ENCODE results near the gene FAM9A.
"Not testable (repeated sequence)": the region's sequence is repeated elsewhere in the genome, so short reads cannot be mapped to it uniquely, and the experiment has no call there.

Gene FAM9A

DNA sequence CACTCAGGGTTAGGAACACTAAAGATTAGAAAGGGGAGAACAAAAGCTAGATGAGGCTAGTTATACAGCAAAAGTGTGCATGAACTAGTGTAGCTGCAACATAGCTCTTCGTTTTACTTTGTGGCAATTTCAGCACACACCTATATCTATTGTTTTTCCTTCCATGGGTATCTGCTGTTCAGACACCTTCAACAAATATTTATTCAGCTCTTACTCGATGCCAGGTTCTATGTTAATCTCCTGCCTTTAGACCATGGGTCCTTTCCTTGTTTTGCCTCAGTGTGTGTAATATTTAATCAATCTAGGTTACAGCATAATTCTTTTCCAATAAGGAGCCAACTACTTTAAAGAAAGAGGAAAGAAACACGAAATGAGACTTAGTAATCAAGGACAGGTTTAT is 10.4 kb upstream of the FAM9A start:
- no peak overlapping the region for H3K4me3 ChIP-seq (ENCODE audit: control insufficient read depth, low read depth, low read length)
- DNase-seq (ENCODE audit: low read depth): no peak
- TF ChIP-seq, protein P1, sequence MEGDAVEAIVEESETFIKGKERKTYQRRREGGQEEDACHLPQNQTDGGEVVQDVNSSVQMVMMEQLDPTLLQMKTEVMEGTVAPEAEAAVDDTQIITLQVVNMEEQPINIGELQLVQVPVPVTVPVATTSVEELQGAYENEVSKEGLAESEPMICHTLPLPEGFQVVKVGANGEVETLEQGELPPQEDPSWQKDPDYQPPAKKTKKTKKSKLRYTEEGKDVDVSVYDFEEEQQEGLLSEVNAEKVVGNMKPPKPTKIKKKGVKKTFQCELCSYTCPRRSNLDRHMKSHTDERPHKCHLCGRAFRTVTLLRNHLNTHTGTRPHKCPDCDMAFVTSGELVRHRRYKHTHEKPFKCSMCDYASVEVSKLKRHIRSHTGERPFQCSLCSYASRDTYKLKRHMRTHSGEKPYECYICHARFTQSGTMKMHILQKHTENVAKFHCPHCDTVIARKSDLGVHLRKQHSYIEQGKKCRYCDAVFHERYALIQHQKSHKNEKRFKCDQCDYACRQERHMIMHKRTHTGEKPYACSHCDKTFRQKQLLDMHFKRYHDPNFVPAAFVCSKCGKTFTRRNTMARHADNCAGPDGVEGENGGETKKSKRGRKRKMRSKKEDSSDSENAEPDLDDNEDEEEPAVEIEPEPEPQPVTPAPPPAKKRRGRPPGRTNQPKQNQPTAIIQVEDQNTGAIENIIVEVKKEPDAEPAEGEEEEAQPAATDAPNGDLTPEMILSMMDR (conservative IDR thresholded peaks at IDR 0.05; ENCODE audit: control insufficient read depth, insufficient read depth, low read depth, low read length): no peak

DNA sequence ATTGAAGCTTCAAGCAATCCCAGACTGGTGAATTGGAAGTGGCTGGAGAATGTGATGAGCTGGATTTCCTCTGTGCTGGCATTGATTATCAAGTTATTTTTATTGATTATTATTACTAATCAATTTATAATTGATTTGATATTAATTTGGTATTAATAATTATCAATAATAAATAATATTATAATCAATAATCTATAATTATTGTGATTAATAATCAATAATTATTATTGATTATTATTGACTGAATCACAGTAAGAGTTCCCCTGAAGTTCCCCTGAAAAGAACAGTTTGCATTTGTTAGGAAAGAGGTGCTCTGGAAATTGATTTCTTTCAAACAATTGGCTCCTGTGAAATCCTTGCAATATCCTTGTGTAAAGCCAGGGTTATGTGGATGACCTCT is 7.5 kb upstream of the FAM9A start:
- DNase-seq (ENCODE audit: low read depth): no peak
- H3K4me3 ChIP-seq (ENCODE audit: control insufficient read depth, low read depth, low read length): no peak overlapping the region
- TF ChIP-seq, protein P1 (conservative IDR thresholded peaks at IDR 0.05; ENCODE audit: control insufficient read depth, insufficient read depth, low read depth, low read length): no peak

DNA sequence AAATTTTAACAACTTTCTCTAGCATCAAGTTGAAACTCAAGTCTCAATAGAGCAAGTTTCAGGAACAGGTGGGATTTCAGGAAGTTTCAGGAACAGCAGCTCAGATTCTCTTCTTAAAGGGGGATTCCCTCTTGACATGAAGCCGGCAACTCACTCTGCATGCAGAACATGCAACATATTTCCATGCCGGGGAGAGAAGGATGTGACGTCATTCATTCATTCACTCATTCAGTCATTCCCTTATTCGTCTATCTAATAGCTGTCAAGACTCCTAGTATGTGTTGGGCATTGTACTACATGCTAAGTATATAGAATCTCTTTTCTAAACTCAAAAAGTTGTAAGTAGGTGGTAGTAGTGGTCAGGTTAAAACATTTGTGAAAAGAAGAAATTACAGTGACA is 4.8 kb upstream of the FAM9A start:
- TF ChIP-seq, protein P1 (conservative IDR thresholded peaks at IDR 0.05; ENCODE audit: control insufficient read depth, insufficient read depth, low read depth, low read length): no peak
- H3K4me3 ChIP-seq (ENCODE audit: control insufficient read depth, low read depth, low read length): no peak overlapping the region
- DNase-seq (ENCODE audit: low read depth): no peak

DNA sequence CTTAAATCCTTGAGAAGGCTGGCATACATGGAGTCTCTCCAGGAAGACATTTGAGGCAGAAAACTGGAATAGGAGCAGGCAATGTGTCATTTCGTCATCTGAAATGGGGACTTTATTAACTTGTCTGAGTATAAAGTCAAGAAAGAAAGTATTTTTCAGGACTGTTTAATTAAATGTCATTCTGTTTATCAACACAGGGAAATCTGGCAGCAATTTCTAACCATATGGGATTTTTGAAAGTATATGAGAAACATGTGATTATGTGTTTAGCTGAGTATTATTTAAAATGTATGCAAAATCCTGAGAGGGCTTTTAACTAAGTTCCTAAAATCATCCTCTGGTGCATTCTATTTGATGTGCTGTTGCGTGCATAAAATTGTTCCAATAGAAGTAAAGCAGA is 3.9 kb upstream of the FAM9A start:
- DNase-seq (ENCODE audit: low read depth): no peak
- H3K4me3 ChIP-seq (ENCODE audit: control insufficient read depth, low read depth, low read length): no peak overlapping the region
- TF ChIP-seq, protein P1 (conservative IDR thresholded peaks at IDR 0.05; ENCODE audit: control insufficient read depth, insufficient read depth, low read depth, low read length): no peak

DNA sequence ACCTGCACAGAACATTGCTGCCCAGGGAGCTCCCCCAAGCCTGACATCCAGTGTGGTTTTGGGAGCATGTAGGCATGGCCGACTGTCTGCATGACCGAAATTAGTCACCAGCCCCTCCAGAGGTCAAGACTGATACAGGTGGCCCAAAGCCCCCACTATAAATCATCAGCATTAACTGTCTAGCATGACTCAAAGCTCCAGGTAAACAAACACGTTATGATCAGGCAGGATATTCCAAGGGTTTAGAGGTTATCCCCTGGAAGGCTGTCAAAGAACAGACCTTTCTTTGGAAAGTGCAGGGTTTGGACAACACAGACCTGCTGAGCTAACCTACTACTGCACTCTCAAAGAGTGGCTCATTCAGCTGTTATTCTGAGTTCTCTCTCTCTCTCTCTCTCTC is 2.1 kb upstream of the FAM9A start:
- TF ChIP-seq, protein P1 (conservative IDR thresholded peaks at IDR 0.05; ENCODE audit: control insufficient read depth, insufficient read depth, low read depth, low read length): no peak
- no peak for DNase-seq (ENCODE audit: low read depth)
- H3K4me3 ChIP-seq (ENCODE audit: control insufficient read depth, low read depth, low read length): no peak overlapping the region

DNA sequence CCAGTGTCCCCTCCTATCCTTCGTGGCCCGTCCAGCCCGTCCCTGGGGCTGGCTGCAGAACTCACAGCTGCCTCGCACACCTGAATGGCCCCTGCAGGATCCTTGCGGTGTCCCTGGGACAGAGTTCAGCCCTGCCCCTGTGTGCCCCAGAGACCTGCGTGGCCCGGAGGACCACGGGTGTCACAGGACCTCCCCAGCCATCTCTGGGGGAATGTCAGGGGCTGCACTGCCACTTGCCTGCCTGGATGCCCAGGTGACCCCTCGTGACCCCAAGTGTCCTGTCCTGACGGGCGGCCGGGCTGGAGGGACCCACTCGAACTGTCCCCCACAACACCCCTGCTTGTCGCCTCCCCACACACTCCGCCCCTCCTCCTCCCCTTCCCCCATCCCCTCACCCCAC is 832 bp downstream of the FAM9A start:
- DNase-seq (ENCODE audit: low read depth); H3K4me3 ChIP-seq (ENCODE audit: control insufficient read depth, low read depth, low read length): not testable (repeated sequence)

DNA sequence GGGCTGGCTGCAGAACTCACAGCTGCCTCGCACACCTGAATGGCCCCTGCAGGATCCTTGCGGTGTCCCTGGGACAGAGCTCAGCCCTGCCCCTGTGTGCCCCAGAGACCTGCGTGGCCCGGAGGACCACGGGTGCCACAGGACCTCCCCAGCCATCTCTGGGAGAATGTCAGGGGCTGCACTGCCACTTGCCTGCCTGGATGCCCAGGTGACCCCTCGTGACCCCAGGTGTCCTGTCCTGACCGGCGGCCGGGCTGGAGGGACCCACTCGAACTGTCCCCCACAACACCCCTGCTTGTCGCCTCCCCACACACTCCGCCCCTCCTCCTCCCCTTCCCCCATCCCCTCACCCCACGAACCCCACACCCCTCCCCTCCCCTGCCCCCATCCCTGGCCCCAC is 1.9 kb downstream of the FAM9A start:
- DNase-seq (ENCODE audit: low read depth); H3K4me3 ChIP-seq (ENCODE audit: control insufficient read depth, low read depth, low read length): not testable (repeated sequence)

DNA sequence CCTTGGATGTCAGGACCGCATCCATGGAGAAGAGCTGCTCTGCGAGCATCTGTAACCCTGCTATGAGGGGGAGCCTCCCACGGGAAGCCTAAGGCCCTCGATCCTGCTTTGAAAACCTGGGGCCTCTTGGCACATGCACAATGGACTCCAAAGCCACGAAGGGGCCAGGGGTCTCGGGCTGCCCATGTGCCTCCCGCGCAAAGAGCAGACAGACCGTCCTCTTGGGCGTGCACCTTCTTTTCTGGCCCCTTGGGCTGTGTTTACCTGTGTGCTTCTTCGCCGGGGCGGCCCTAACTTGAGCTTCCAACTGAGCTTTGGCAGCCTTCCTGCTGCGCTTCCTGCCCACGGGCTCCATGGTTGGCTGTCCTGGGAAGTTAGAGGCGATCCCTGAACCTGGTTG is 2.5 kb downstream of the FAM9A start:
- not testable (repeated sequence) for H3K4me3 ChIP-seq (ENCODE audit: control insufficient read depth, low read depth, low read length); DNase-seq (ENCODE audit: low read depth)

DNA sequence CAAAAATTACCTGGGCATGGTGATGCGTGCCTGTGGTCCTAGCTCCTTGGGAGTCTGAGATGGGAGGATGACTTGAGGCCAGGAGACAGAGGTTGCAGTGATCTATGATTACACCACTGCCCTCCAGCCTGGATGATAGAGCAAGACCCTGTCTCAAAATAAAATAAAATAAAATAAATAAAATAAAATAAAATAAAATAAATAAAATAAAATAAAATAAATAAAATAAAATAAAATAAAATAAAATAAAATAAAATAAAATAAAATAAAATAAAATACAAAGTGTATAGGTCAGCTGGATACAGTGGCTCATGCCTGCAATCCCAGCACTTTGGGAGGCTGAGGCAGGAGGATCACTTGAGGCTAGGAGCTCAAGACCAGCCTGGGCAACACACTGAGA is 14.1 kb downstream of the FAM9A start:
- DNase-seq (ENCODE audit: low read depth); H3K4me3 ChIP-seq (ENCODE audit: control insufficient read depth, low read depth, low read length): not testable (repeated sequence)
